OCI-LY7 (cell line): ENCODE results near the gene BPIFB3. TPM values are rescaled to one million over a fixed set of nuclear protein-coding genes. Genes with fewer than 3 reads are reported as not detected.

Experiments
- BruUV-seq: library from RNA; stranded (reverse); fragments of 400-500 nt; replicated peaks from 2 replicates; lab custom pipeline; 2021; lab: Mats Ljungman, UMichigan
- CTCF ChIA-PET: fragments of 300-600 bp; sonication (Branson Sonifier 250); formaldehyde crosslinking; loops from one replicate; lab custom pipeline; 2022; ENCODE audit warnings: antibody characterized with exemption; ENCODE audit not compliant: unreplicated experiment; lab: Charles Lee
- POLR2A ChIA-PET: fragments of 300-600 bp; sonication (Branson Sonifier 250); formaldehyde crosslinking; loops from one replicate; lab custom pipeline; 2022; ENCODE audit warnings: antibody characterized with exemption; lab: Charles Lee
- DNase-seq: peaks from one replicate; pipeline ENCODE4 v3.0.0-alpha.2; 2015; ENCODE audit warnings: low spot score
- H2AFZ ChIP-seq: fragments of 200-600 bp; sonication (generic), shearing (Covaris generic); 2 replicates; pipeline ENCODE4 v1.6.1; 2014; ENCODE audit warnings: mild to moderate bottlenecking, antibody characterized with exemption, low read length, moderate library complexity
- H3K27ac ChIP-seq: fragments of 200-600 bp; sonication (generic); 2 replicates; pipeline ENCODE4 v1.5.1; 2014; ENCODE audit warnings: mixed run types, low read depth, mild to moderate bottlenecking, moderate library complexity, low read length, inconsistent platforms; ENCODE audit not compliant: poor library complexity, severe bottlenecking
- H3K36me3 ChIP-seq: fragments of 200-600 bp; sonication (generic); 2 replicates; pipeline ENCODE4 v1.6.1; 2014; ENCODE audit warnings: mild to moderate bottlenecking, antibody characterized with exemption, low read length, moderate library complexity, mixed read lengths; ENCODE audit not compliant: insufficient read depth
- H3K4me1 ChIP-seq: fragments of 200-600 bp; sonication (generic); 2 replicates; pipeline ENCODE4 v1.5.1; 2014; ENCODE audit warnings: mild to moderate bottlenecking, low read length; ENCODE audit not compliant: insufficient read depth, poor library complexity, severe bottlenecking
- H3K4me2 ChIP-seq: fragments of 200-600 bp; sonication (generic); 2 replicates; pipeline ENCODE4 v1.6.1; 2014; ENCODE audit warnings: mild to moderate bottlenecking, low read length
- H3K4me3 ChIP-seq: fragments of 200-600 bp; sonication (generic); 2 replicates; pipeline ENCODE4 v1.5.1; 2014; ENCODE audit warnings: mild to moderate bottlenecking, low read depth, low read length; ENCODE audit not compliant: poor library complexity, severe bottlenecking
- H3K79me2 ChIP-seq: fragments of 200-600 bp; sonication (generic); 2 replicates; pipeline ENCODE4 v1.6.1; 2016; ENCODE audit warnings: low read depth, mild to moderate bottlenecking, low read length, moderate library complexity, mixed read lengths; ENCODE audit not compliant: insufficient read depth
- H3K9me2 ChIP-seq: fragments of 200-600 bp; sonication (generic); 2 replicates; pipeline ENCODE4 v1.6.1; 2016; ENCODE audit warnings: mild to moderate bottlenecking, low read length, mixed read lengths; ENCODE audit not compliant: insufficient read depth
- H3K9me3 ChIP-seq: fragments of 200-600 bp; sonication (generic); 2 replicates; pipeline ENCODE4 v1.6.1; 2014; ENCODE audit warnings: mild to moderate bottlenecking, mixed run types, low read length, mixed read lengths
- H4K20me1 ChIP-seq: fragments of 200-600 bp; sonication (generic); 2 replicates; pipeline ENCODE4 v1.6.1; 2014; ENCODE audit warnings: mild to moderate bottlenecking, antibody characterized with exemption, low read length, moderate library complexity, mixed read lengths; ENCODE audit not compliant: insufficient read depth
- EZH2phosphoT487 ChIP-seq: fragments of 200-600 bp; sonication (generic); IDR thresholded peaks from 2 replicates; pipeline ENCODE4 v1.6.1; 2018; ENCODE audit warnings: low read depth, borderline replicate concordance, mild to moderate bottlenecking, mixed run types, antibody characterized with exemption, low read length, moderate library complexity, mixed read lengths
- intact Hi-C: fragments of 100-400 bp; cut with micrococcal nuclease; formaldehyde crosslinking; loops from one replicate; pipeline ENCODE4 v1.10.0; 2022; ENCODE audit not compliant: unreplicated experiment
- total RNA-seq, 2 experiments: library from RNA; depleted of rRNA in 1 of 2; stranded (reverse); fragments of >200 nt in 1 of 2; shearing (Covaris generic) in 1 of 2; gene quantifications; 2 replicates each; pipeline ENCODE4 v1.2.3, GENCODE V29; 2014 to 2022
- TF ChIP-seq, protein P1 (sequence below): fragments of 200-600 bp; sonication (generic); conservative IDR thresholded peaks from 2 replicates; pipeline ENCODE4 v1.5.1; 2014; ENCODE audit warnings: mild to moderate bottlenecking, antibody characterized with exemption, low read length, moderate library complexity, mixed read lengths

The BPIFB3 gene
- total RNA-seq, 2 experiments from 2014 or later, result not detected

DNA sequence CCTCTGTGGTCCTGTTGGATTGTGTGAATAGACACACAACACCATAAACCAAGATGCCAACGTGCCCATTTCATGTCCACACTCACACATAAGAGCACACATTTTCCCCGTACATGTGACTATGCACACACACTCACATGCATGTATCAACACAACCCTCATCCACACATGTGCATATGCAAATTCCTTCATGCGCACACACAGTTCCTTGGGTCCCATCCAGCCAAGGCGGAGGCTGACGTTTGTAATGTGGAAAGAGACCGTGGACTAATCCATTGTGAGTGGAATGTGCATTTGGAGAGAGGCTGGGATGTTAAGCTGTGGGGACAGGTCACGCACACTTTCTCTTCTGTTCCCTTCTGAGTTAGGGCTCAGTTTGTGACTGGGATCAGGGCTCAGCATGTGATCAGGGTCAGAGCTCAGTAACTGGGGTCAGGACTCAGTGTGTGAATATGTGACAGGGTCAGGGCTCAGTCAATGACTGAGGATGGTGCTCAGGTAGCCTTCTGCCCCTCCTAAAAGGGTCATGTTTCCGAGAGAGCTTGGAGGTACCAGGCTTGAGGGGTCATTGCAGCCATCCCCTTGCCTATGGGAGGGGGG is 46.8 kb upstream of the BPIFB3 start:
- no peak overlapping the region for H3K4me3 ChIP-seq
- DNase-seq, result no peak
- intact Hi-C loops, result no loop called here
- H3K79me2 ChIP-seq, result no peaks in the 10 kb centered on the region
- no peaks in the 10 kb centered on the region for H3K9me2 ChIP-seq
- H3K4me2 ChIP-seq, result no peak overlapping the region
- no peaks in the 10 kb centered on the region for H3K36me3 ChIP-seq
- no peaks in the 10 kb centered on the region for H3K4me1 ChIP-seq
- H3K9me3 ChIP-seq, result peaks cover 8% of the 10 kb centered on the region; the same call in 1 of the 2 replicates
- H2AFZ ChIP-seq, result no peak overlapping the region
- ChIA-PET CTCF (no interaction called here), POLR2A (no interaction called here)
- H4K20me1 ChIP-seq, result no peaks in the 10 kb centered on the region
- no peak overlapping the region for H3K27ac ChIP-seq
- TF ChIP-seq, protein P1, sequence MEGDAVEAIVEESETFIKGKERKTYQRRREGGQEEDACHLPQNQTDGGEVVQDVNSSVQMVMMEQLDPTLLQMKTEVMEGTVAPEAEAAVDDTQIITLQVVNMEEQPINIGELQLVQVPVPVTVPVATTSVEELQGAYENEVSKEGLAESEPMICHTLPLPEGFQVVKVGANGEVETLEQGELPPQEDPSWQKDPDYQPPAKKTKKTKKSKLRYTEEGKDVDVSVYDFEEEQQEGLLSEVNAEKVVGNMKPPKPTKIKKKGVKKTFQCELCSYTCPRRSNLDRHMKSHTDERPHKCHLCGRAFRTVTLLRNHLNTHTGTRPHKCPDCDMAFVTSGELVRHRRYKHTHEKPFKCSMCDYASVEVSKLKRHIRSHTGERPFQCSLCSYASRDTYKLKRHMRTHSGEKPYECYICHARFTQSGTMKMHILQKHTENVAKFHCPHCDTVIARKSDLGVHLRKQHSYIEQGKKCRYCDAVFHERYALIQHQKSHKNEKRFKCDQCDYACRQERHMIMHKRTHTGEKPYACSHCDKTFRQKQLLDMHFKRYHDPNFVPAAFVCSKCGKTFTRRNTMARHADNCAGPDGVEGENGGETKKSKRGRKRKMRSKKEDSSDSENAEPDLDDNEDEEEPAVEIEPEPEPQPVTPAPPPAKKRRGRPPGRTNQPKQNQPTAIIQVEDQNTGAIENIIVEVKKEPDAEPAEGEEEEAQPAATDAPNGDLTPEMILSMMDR, result no peak
- no peak for TF ChIP-seq EZH2phosphoT487
- no TSS peak for BruUV-seq

GRCh38 chr20:33007376-33008335 is 46.0 kb upstream of the BPIFB3 start, which contains the start of gene BPIFB2:
BPIFB2 (plus strand) TSS chr20:33007704; CDS start chr20:33008575, 871 bp downstream.
- CTCF ChIA-PET, result no interaction called here

More at GRCh38 chr20:33007376-33008335, 46.0 kb upstream of the BPIFB3 start, which contains the start of gene BPIFB2:
- H3K9me2 ChIP-seq, result no peaks in the 10 kb centered on the region
- H4K20me1 ChIP-seq, result no peaks in the 10 kb centered on the region
- no peaks in the 10 kb centered on the region for H3K79me2 ChIP-seq
- no peak within 1 kb of the TSS for H3K4me3 ChIP-seq
- intact Hi-C loops, result no loop called here
- H2AFZ ChIP-seq, result no peak within 1 kb of the TSS
- TF ChIP-seq, protein P1, result no peak
- no peak for TF ChIP-seq EZH2phosphoT487
- H3K36me3 ChIP-seq, result no peaks in the 10 kb centered on the region
- BruUV-seq, result no TSS peak
- H3K27ac ChIP-seq, result no peak within 1 kb of the TSS
- POLR2A ChIA-PET, result no interaction called here
- DNase-seq, result no peak
- no peak within 1 kb of the TSS for H3K4me2 ChIP-seq
- H3K4me1 ChIP-seq, result no peaks in the 10 kb centered on the region
- peaks cover 8% of the 10 kb centered on the region; the same call in 1 of the 2 replicates for H3K9me3 ChIP-seq
